Esophagus muscularis mucosa (tissue), 4 donors: ENCODE measurements around the gene SLC6A9.

Source experiments
- CTCF ChIP-seq, 3 experiments: fragments of 200-600 bp in 2 of 3; fragments of 450-650 bp in 1 of 3; sonication (generic) in 2 of 3; IDR thresholded peaks; one replicate each; pipeline ENCODE4 v1.5.1; 2017 to 2019; ENCODE audit warnings: antibody characterized with exemption in 3 of 3, mild to moderate bottlenecking in 2 of 3, moderate library complexity in 1 of 3
- EP300 ChIP-seq: sonication (generic); formaldehyde crosslinking; IDR thresholded peaks from one replicate; pipeline ENCODE4 v1.6.1; 2017; ENCODE audit warnings: antibody characterized with exemption
- POLR2A ChIP-seq: fragments of 450-650 bp; IDR thresholded peaks from one replicate; pipeline ENCODE4 v1.6.1; 2017; ENCODE audit warnings: antibody characterized with exemption, moderate library complexity, mild to moderate bottlenecking, low read depth
- POLR2AphosphoS5 ChIP-seq, 2 donors: sonication (generic); formaldehyde crosslinking; IDR thresholded peaks; one replicate each; pipeline ENCODE4 v1.6.1; 2017; ENCODE audit warnings: antibody characterized with exemption in 2 of 2

GRCh38 chr1:44024903-44025525, 6.2 kb downstream of the SLC6A9 start:
- TF ChIP-seq CTCF (IDR thresholded peaks at IDR 0.05) (no peak), EP300 (no peak), POLR2AphosphoS5 (IDR thresholded peaks at IDR 0.05) (no peak), POLR2A (no peak)
